Panc1 (cell line): ENCODE measurements around the gene TRIM45.

Source experiments
- POLR2AphosphoS5 ChIP-seq: IDR thresholded peaks from 2 replicates; pipeline ENCODE4 v1.6.1; 2012; ENCODE audit warnings: mild to moderate bottlenecking, low read depth, low read length, moderate library complexity
- SIN3A ChIP-seq: IDR thresholded peaks from 2 replicates; pipeline ENCODE4 v1.6.1; 2012; ENCODE audit warnings: low read depth, mild to moderate bottlenecking, low read length, moderate library complexity, borderline replicate concordance; ENCODE audit not compliant: insufficient read depth
- TCF7L2 ChIP-seq: IDR thresholded peaks from 2 replicates; pipeline ENCODE4 v1.6.1; 2011; ENCODE audit warnings: mild to moderate bottlenecking, low read depth, low read length, inconsistent platforms
- TF ChIP-seq, protein P1 (sequence below): fragments of 450-650 bp; IDR thresholded peaks from 2 replicates; pipeline ENCODE4 v1.5.1; 2017; ENCODE audit warnings: mild to moderate bottlenecking

DNA sequence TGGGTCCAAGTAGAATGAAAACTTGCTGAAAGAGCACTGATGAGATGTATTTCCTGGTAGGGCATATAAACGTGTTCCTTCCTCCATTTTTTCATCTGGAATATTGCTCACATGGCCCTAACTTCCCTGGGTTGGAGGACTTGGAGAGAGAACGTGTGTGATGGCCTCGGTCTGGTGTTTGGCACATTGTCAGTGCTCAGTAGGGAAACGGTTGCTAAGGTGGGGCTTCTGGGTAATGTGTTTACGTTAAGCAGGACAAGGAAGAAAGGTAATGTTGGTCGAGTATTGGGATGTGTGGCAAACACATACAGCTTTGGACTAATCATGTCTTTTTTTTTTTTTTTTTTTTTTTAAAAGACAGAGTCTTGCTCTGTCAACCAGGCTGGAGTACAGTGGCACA is 55.2 kb downstream of the TRIM45 start:
- TF ChIP-seq, protein P1, sequence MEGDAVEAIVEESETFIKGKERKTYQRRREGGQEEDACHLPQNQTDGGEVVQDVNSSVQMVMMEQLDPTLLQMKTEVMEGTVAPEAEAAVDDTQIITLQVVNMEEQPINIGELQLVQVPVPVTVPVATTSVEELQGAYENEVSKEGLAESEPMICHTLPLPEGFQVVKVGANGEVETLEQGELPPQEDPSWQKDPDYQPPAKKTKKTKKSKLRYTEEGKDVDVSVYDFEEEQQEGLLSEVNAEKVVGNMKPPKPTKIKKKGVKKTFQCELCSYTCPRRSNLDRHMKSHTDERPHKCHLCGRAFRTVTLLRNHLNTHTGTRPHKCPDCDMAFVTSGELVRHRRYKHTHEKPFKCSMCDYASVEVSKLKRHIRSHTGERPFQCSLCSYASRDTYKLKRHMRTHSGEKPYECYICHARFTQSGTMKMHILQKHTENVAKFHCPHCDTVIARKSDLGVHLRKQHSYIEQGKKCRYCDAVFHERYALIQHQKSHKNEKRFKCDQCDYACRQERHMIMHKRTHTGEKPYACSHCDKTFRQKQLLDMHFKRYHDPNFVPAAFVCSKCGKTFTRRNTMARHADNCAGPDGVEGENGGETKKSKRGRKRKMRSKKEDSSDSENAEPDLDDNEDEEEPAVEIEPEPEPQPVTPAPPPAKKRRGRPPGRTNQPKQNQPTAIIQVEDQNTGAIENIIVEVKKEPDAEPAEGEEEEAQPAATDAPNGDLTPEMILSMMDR: no peak
- TF ChIP-seq SIN3A (no peak), POLR2AphosphoS5 (no peak), TCF7L2 (no peak)
